NCI-H1105 (cell line): ENCODE measurements around the gene ADGRF1.
"Not testable (repeated sequence)": the region's sequence is repeated elsewhere in the genome, so short reads cannot be mapped to it uniquely, and the experiment has no call there.

Experiments
- DNase-seq: peaks from one replicate; lab custom pipeline; 2025; lab: John Stamatoyannopoulos, UW

ADGRF1 gene

GRCh38 chr6:47022191-47022590 is 19.9 kb downstream of the ADGRF1 start:
- no peak for DNase-seq

- DNase-seq: no peak
Observed at GRCh38 chr6:47019941-47020340, 22.2 kb downstream of the ADGRF1 start.

- DNase-seq: no peak
Observed at GRCh38 chr6:47016909-47017308, 25.2 kb downstream of the ADGRF1 start.

- peak; percentile 85 for DNase-seq
Observed at GRCh38 chr6:47016261-47016660, 25.9 kb downstream of the ADGRF1 start.

- no peak for DNase-seq
Observed at GRCh38 chr6:47014401-47014800, 27.7 kb downstream of the ADGRF1 start.

GRCh38 chr6:47009583-47009982 is 32.5 kb downstream of the ADGRF1 start:
- no peak for DNase-seq

- DNase-seq: no peak
Observed at GRCh38 chr6:47008397-47008763, 33.8 kb downstream of the ADGRF1 start.

GRCh38 chr6:47007657-47008396 is 34.3 kb downstream of the ADGRF1 start:
- no peak for DNase-seq

GRCh38 chr6:47005486-47005885 is 36.6 kb downstream of the ADGRF1 start:
- DNase-seq: no peak

- DNase-seq: no peak
Observed at GRCh38 chr6:47004463-47004862, 37.7 kb downstream of the ADGRF1 start.

GRCh38 chr6:47000842-47001241 is 41.3 kb downstream of the ADGRF1 start:
- peak; percentile 65 for DNase-seq

- no peak for DNase-seq
Observed at GRCh38 chr6:46998436-46999017, 43.6 kb downstream of the ADGRF1 start.

GRCh38 chr6:46997646-46998045 is 44.5 kb downstream of the ADGRF1 start:
- no peak for DNase-seq

GRCh38 chr6:46996860-46997641 is 45.1 kb downstream of the ADGRF1 start:
- DNase-seq: no peak

- DNase-seq: no peak
Observed at GRCh38 chr6:46994933-46995332, 47.2 kb downstream of the ADGRF1 start.

GRCh38 chr6:46993846-46994245 is 48.3 kb downstream of the ADGRF1 start:
- no peak for DNase-seq

- DNase-seq: not testable (repeated sequence)
Observed at GRCh38 chr6:46992391-46992790, 49.7 kb downstream of the ADGRF1 start.

- DNase-seq: peak; percentile 54
Observed at GRCh38 chr6:46990818-46991510, 51.2 kb downstream of the ADGRF1 start.

- DNase-seq: no peak
Observed at GRCh38 chr6:46990031-46990644, 52.0 kb downstream of the ADGRF1 start.

- no peak for DNase-seq
Observed at GRCh38 chr6:46989398-46989797, 52.7 kb downstream of the ADGRF1 start.

GRCh38 chr6:46985943-46986342 is 56.2 kb downstream of the ADGRF1 start:
- DNase-seq: no peak

- DNase-seq: no peak
Observed at GRCh38 chr6:46983007-46983411, 59.1 kb downstream of the ADGRF1 start.
